SHP77 treated with DMSO at 0.1 percent for 48 hours (cell line): ENCODE results near the gene RASL10A.

ENCODE experiments used
- DNase-seq: peaks from one replicate; lab custom pipeline; 2025; lab: John Stamatoyannopoulos, UW

Gene RASL10A

DNA sequence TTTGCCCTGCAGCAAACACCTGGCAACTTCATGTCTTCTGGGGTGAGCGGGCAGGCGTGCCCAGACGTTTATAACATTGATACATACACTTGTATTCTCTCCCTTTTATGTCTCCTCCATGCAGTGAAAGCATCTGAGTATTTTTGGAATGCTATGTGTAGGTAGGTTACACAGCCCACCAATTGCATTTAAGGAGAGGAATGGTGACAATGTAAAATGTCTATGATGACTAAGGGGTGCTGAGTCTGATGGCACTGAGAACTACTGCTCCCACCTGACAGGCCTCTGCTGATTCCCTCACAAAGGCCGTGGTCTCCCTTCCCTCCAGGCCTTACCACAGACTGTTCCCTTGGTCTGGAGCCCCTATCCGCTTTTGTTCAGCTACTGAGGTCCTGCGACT is 22.9 kb upstream of the RASL10A start:
- DNase-seq = no peak

DNA sequence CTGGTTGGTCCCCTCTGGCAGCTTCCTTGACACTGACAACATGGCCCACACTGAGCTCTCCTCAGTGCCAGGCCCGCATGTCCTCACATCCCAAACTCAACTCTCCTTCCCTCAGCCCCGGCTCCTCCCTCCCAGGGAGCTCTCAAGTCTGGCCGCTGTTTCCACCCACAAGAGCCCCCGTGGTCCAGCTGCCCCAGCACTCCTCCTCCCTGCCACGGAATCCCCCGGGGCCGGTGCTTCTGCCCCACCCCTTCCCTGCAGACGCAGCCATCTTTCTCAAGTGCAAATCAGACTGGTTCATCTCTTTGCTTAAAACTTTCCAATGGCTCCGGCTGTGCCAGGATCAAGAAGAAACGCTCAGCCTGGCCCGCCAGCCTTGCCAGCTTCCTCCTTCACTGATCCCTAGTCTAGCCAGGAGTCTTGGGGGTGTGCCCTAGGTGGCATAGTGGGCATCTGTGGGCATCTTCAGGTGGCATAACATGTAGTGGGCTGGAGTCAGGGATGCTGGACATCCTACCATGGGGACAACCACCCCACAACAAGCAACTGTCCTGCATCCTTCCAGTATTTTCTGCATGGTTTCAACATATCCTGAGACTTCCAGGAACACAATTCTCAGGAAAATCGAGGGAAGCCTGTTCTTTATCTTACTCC is 22.3 kb upstream of the RASL10A start:
- DNase-seq = no peak

DNA sequence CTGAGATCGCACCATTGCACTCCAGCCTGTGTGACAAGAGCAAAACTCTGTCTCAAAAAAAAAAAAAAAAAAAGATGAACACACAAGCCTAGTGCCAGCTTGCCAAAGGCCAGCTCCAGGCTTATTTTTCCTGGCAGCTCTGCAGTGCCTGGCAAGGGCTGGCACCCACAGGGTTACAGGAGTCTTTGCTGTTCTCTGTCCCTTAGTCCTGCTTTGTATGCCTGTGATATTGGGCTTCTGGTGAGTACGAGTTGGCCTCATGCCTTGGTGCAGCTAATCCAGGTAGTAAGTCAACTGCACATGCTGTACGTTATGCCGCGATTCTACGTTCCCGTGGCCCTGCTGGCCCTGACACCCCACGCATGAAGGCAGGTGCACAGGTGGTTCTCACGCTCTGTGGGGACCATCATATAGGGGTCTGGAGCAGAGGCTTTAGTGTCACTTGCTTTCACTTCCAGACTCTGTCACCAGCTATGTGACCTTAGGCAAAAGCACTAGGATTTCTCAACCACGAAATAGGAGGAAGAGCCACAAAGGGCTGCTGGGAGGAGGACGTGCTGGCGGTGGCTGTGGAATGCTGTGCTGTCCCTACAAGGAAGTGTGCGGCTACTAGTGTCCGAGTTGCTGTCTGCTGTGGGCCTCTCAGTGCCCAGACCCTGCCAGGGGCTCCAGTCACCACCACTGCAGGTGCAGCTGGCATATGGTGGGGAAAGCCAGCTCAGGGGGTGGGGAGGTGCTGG is 21.4 kb upstream of the RASL10A start:
- DNase-seq = no peak

DNA sequence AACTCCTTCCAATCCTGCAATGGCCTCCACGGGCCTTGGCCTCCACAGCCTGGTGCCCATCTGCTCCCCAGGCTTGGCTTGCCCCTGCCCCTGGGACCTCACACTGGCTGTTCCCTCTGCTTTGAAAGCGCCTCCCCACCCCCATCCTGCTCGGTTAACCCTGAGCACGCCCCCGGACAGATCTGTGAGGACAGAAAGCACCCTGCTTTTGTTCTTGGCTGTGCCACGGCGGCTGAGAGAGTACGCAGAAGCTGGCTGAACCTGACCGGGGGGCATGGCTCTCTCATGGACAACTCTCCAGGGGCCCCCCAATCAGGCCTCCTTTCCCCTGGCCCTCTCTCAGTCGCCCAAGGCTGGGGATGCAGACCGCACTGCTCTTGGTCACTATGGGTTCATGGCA is 20.2 kb upstream of the RASL10A start:
- DNase-seq = no peak

DNA sequence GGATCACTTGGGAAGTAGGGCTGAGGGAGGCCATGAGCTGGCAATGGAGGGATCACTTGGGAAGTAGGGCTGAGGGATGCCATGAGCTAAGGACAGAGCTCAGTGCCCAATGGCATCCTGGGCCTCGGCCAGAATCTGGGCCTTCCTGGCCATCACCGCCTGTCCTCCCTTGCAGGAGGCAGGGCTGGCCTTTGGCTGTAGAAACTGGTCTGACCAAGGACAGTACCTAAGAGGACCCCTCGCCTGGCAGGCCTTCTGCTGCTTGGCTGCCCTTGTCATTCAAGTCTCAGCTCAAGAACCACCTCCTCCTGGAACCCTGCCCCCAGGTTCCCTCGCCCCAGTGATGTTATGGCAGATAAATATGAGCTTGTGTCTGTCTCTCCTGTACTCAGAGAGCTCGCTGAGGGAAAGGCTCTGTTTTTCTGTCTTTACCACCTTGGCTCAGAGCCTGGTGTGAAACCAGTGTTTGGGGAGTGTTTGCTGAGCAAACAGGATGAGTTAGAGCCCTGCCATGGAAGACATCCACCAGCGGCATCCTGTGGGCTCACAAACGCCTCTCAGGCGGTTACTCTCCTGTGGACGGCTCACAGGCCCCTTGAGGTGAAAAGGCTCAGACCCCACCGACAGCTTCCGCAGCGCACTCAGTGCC is 19.3 kb upstream of the RASL10A start:
- peak; percentile 28 for DNase-seq

DNA sequence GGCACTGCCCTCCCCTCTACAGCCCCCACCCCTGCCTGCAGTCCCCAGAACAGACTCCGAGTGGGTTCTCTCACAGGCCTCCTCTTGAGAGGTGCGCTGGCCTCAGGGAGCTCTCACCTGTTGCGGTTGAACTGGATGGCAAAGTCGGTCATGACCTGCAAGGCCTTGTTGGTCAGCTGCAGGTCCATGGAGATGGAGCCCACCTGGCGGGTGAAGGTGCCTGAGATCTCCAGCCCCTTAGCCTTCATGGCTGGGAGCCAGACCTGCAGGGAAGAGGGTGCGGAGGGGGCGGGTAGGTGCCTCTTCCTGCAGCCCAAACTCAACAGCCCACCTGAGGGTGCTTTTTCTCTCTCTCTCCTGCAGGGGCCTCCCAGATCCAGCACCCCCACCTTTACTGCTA is 18.7 kb upstream of the RASL10A start:
- no peak for DNase-seq

DNA sequence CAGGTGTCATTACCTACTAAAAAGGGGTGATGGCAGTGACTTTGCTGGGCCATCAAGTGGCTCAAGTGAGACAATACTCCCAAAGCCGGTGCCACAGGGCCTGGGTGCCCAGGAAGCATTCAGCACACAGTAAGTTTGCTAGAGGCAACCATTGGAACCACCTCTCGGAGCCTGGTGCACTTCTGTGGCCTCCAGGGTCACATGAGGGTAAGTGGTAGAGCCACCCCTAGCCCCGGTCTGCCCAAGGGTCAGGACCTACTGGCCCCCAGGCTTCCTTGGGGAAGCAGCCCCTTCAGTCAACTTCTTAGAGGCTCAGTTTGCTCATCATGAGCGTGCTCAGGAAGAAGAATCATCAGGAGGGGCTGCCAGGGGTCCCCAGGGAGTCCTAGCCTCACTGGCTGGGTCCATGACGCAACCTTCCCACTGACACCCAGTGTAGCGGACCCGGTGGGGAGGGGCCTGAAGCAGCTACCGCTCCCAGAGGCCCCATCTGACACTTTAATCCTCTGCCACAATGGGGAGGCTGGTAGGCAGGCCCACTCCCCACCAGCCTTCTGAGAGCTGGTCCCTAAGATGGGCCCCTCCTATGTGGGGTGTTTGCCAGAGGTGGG is 17.5 kb upstream of the RASL10A start:
- DNase-seq = no peak

DNA sequence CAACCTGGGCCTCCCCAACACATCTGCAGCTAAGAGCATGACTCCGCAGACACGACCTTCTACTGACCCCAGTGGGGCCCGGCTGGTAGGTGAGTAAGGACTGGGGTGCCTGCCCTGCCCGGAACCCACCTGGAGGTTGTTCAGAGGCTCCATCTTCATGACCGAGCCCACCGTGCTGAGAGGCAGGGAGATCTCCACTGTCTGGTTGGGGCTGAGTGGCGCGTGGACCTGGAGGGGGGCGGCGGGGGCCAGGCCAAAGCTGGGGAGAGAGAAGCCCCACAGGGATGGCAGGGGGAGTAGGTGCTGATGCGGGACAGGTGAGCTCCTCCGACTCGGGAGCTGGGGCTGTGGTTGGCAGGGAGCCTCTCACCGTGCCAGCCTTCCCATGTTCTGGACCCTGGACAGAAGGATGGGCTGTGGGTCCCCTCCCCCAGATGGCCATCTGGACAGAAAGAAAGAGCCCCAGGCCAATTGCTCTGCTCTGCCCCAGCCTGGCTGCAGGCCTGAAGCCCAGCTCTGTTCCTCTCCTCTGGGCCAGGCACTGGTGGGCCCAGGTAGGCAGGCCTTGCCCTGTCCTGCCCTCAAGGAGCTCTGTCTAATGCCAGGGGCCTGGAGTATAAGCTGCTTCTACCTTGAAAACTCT is 16.3 kb upstream of the RASL10A start:
- DNase-seq = no peak

DNA sequence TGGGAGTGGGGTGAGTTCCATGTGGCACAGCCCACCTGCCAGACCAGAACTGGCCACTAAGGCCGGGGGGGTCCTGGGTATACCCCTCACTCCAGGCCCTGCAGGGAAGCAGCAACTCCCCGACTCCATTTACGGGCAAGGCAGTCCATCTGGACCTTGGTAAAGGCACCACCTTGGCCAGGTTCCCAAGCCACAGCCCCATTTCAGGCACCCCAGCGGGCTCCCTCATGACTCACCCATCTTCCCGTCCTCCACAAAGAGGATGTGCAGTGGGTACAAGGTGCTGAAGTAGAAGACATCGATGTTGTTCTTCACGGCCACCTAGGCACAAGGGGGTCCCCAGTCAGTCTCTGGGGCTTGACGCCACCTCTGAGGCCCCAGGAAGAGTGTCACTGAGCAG is 15.7 kb upstream of the RASL10A start:
- DNase-seq = no peak

DNA sequence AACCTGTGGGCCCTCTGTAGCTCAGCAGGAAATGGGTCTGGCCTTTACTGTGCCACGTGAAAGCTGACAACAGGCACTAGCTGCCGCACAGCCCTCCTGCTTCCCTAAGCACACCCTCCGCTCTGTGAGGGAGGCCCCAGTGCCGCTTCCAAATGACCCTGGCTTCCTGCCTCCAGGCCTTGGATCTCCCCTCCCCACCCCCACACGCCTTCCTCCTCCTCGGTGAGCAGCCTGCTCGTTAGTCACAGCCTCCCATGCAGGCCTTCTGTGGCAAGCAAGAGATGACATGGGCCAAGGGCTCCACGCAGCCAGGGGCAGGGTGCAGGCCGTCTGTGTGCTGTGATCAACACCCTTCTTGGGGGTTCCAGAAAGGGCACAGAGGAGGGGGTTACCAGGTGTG is 15.3 kb upstream of the RASL10A start:
- no peak for DNase-seq

DNA sequence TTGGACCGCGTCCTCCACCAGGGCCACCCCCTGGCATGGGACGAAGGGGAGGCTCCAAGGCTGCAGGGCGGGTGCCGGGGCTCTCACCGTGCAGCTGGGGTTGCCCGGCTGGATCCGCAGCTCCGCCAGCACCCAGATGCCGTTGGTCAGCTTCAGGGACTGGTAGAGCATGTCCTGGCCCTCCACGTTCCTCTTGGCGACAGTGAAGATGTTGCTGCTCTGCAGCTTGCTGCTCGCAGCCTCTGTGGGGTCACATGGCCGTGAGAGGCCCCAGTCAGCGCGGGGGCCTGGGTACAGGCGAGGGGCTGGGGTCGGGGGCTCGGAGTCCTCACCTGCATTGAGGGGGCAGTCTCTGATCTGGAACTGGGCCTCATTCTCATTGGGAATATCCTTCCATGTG is 14.8 kb upstream of the RASL10A start:
- DNase-seq = no peak

DNA sequence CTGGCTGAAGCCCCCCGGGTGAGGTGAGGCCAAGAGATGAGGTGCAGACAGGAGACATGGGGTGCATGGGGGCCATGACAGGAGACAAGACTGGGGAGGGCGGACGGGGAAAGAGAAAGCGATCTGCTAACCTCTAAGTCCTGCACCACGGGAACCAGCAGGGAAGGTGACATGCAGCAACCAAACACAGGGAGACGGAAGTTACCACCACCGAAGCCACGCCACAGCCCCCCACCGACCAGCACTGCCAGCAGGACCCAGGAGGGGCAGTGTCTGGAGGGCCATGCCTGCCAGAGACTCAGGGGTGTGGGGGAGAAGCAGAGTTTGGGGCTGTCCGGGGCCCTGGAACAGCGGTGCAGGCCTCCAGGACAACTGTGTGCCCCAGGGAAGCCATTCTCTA is 14.1 kb upstream of the RASL10A start:
- no peak for DNase-seq

DNA sequence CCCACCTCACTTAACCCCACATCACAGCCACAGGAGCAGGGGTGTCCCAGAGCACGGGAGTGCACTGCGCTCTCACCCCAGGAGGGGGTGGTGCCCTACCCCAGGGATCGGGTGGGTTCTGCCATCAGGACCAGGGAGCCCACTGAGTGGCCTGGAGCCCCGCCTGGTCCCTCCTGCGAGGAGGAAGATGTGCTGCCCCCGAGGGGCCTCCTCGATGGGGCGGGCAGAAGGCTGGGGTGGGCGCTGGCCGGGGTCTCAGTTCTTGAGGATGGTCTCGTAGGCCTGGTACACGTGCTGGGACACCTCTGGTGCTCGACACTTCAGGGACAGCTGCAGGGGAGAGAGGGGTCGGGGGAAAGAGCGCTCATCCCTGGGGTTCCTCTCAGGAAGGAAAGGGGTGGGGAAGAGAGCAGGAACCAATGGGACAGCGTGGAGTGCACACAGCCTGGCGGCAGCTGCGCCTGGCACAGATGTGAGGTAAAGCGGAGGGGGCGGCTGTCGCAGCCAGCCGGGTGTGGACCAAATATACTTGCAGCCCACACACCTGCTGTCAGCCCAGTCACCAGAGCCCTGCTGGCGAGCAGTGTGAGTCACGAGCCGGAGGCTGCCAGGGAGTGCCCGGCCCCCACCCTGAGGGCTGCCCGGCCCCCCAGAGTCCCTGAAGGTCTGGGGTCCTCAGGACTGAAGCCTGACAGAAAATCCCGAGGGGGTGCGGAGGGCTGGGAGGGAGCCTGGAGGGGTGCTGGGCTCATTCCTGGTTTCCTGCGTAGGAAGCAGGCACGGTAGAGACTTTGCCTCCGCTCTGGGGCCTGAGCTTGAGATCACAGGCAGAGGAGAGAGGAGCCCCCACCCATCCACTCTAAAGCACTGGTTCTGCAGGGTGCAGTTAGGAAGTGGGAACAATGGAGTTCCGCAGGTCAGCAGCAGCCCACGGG is 13.3 kb upstream of the RASL10A start:
- DNase-seq = peak; percentile 28

DNA sequence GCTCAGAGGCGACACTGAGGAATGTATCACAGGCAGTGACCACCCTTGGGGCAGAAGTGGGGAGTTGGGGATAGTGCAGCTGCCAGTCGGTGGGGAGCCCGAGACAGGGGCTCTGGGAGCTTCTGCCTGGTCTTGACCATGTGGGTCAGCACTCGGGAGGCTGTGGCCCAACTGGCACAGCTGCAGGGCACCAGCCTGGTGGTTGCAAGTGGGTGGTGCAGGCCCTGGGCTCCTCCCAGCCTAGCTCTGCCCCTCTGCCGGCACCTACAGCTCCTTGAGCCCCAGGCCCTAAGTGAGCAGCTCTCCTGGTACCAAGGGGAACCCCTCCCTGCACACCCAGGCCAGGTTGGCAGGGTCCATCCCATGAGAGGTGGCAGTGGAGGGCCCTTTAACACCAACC is 12.6 kb upstream of the RASL10A start:
- DNase-seq = no peak

DNA sequence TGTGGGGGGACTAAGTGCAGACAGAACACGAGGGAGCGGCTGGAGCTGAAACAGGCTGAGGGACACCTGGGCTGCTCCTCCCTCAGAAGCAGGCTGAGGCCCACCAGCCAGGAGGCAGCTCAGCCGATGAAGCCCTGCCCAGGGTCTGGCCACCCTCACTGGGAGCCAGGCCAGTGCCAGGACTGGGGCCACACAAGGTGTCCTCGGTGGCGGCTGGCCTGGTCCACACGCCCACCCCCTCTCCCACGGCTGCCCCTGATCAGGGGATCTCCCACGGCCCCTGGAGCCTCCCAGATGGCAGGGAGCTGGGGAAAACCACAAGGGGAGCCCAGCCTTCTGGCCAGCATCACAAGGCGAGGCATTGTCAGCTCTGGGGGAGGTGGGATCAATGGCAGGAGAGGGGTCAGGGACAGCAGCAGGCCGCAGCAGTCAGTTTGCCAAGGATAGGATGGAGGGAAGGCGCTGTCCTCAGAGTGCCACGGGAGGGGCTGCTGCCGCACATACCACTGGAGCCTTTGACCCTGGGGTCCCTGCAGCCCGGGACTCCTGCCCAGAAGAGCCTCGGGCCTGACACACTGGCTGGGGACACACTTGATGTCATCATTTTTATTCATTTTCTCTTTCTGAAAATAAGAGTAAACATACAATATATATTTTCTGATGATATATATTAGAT is 11.7 kb upstream of the RASL10A start:
- DNase-seq = no peak

DNA sequence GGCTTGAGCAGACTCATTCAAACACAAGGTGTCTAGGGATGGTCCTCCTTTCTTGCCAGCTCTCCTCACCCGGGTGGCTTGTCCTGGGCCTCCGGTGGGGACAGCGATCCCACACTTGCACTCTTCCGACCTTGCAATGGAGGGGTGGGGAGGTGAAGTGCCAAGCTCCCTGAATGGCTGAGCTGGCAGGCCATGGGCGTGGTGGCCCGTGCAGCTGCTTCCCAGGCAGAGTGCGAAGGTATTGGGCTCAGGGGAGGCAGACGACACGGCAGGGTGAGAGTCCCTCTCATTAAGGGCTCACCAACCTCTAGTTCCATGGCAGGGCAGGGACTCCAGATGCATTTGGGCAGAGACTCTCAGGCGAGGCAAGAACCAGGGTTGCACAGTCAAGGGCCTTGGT is 11.0 kb upstream of the RASL10A start:
- DNase-seq = no peak

DNA sequence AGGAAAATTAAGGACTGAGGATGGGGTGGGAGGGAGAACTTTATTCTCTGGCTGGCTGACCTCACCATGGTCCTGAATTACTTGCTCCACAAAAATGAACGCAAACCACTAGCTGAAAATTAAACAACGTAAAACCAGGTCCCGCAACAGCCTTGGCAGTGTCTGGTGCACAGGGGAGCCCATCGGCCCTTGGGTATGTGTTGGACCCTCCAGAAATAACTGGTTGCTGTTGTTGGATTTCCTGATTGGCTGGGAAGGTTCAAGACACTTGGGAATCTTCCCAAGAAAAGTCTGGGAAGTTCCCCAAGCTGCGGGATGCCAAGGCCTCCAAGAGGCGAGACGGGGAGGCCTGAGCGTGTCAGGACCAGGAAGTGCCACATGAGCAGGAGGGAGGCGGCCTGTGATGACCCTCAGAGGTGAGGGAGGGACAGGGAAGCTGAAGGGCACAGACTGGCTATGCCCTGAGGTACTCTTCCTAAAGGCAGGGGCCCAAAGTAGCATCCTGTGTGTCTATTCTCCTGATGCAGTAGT is 10.4 kb upstream of the RASL10A start:
- DNase-seq = no peak

DNA sequence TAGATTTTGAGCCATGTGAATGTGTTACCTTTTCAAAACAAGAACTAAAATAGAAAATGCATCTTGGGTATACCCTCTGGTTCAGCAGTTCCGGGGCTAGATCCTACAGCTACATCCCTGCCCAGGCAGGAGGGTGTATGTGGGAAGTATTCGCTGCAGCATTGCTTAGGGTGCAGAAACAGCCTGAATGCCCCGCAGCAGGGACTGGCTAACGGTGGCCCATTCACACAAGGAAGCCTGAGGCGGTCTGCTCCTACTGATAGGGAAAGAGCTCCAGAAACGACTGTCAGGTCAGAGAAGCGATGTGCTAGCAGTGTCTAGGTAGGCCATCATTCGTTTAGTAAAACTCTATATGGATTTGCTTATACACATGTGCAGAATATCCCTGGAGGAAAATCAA is 9.9 kb upstream of the RASL10A start:
- no peak for DNase-seq

DNA sequence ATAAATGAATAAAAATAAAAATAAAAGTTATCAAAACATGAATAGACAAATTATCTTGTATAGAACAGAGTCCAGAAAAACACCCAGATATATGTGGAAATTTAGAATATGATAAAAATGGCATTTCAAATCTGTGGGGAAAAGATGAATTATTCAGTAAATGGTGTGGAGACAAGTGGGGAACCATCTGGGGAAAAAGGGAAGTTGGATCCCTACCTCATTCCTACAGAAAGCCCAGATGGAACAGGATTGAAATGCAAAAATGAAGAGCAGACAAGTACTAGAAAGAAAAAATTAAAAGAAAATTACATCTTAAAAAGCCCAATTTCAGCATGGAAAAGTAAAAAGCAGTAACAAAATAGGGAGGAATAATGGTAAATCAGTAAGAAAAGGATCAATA is 8.1 kb upstream of the RASL10A start:
- DNase-seq = no peak

DNA sequence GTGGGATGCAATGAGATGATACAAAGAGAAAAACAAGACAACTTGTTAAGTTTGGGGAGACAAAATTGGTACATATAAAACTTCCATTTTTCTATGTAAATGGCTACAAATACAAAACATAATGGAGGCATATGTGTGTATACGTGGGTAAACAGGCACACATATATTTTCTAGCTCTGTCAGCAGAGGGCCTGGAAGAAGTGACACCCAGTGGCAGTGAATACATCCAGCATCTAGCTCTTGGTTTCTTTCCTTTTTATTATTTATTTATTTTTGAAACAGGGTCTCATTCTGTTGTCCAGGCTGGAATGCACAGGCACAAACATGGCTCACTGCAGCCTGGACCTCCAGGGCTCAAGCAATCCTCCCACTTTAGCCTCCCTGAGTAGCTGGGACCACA is 5.0 kb upstream of the RASL10A start:
- DNase-seq = no peak

DNA sequence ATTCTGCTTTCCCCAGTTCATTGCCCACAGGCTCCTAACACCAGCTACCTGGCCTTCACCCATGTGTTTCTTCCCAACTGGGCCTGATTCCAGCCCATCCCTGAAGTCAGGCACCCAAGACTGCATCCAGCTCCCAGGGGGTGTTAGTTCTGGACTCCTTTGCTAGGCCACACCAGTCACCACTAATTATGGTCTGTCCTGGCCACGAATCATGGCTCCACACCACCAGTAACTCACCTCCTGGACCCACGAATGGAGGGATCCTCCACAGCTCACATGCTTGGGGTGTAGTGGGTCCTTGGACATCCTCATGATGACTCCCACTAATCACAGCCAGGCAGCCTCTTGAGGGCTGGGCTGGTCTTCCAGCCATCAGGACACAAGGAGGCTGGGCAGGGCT is 3.6 kb upstream of the RASL10A start:
- no peak for DNase-seq
